Right renal pelvis (tissue), 4 donors: ENCODE results near the gene VPS33B. TPM values are rescaled to one million over a fixed set of nuclear protein-coding genes. Genes with fewer than 3 reads are reported as not detected.
"Not testable (repeated sequence)": the region's sequence is repeated elsewhere in the genome, so short reads cannot be mapped to it uniquely, and the experiment has no call there.

ENCODE experiments used
- DNase-seq, 4 donors: peaks; one replicate each; pipeline ENCODE4 v3.0.0-alpha.2; 2013; ENCODE audit warnings: low read depth in 4 of 4, low spot score in 3 of 4, missing footprints in 1 of 4
- polyA plus RNA-seq, 4 donors: library from polyadenylated mRNA; unstranded; fragments of 120-200 nt; gene quantifications; one replicate each; pipeline ENCODE4 v1.2.1, GENCODE V29; 2013; ENCODE audit not compliant: insufficient read length in 4 of 4

Gene VPS33B
- polyA plus RNA-seq: 10 to 100 TPM; 19.0 to 26.7 (median 22.2) TPM

DNA sequence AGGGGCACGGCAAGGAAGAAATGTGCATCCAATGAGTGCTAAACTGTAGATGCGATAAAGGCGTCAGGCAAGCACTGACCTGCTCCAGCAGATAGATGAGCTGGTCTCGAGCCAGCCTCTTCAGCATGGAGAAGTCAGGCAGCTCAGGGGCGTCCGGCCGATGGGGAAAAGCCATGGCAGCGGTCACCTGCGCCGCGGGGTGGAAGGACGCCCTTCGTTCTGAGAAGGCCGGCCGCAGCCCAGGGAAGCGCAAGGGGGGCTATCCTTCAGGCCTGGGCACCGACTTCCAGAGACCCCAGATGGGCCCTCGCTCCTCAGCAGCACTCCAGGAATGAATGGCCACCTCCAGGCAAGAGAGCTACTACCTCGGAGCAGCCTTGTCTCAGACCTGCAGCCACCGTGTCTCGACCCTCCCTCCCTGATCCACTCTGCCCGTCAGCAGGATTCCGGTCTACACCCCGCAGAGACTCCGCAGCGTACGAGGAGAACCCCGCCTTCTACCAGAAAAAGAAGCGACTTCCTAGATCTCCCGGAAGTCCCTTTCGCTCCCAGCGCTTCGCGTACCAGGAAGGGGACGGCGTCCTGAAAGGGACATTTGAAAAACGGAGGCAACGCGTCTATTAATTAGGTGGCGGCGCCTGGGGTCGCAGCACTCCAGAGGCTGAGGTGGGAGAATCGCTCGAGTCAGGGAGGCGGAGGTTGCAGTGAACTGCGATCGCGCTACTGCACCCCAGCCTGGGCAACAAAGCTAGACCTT is at the start of gene VPS33B:
TSS of gene VPS33B (minus strand) at position 520 of the 757 bp plus-strand sequence. CDS start at position 175, 345 bp downstream.
- DNase-seq: peak; percentile 67 to 82 (median 77)

DNA sequence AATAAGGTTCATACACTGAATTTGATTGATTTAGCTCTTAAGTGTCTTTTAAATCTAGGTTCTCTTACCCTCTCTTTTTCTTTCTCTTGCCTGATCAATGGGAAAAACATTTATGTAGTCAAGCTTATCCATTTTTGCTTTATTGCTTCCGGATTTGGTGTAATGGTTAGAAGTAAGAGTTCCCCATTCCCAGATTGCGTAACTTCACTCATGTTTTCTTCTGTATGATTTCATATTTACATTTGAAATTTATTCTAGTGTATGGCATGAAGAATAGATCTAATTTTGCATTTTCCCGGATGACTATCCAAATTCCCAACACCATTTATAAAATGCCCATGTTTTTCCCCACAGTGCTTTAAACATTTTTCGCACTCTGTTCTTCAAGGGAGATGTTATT is 49.8 kb upstream of the VPS33B start:
- no peak for DNase-seq

DNA sequence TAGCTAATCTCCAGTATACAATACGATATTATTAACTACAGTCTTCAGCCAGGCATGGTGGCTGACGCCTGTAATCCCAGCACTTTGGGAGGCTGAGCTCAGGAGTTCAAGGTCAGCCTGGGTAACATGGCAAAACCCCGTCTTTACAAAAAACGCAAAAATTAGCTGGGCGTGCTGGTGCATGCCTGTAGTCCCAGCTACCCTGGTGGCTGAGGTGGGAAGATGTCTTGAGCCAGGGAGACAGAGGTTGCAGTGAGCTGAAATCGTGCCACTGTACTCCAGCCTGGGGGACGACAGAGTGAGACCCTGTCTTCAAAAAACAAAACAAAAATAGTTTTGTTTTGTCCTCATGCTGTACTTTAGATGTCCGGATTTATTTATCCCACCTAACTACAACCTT is 48.5 kb upstream of the VPS33B start:
- no peak for DNase-seq

DNA sequence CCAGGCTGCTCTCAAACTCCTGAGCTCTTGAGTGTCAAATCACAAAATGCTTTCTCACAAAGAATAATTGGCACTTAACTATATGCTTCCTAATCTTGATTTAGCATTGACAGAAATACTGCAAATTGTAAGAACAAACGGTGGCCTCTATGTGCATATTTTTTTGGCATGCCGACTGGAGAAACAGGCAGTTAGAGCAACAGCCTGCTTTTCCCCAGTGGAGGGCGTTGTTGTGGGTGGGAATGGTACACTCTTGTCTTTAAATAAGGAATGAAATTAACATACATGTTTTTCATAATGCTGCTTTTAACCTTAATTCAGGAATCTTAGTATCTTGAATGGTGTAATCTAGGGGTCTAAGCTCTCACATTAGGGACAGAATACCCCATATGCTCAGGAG is 46.6 kb upstream of the VPS33B start:
- no peak for DNase-seq

DNA sequence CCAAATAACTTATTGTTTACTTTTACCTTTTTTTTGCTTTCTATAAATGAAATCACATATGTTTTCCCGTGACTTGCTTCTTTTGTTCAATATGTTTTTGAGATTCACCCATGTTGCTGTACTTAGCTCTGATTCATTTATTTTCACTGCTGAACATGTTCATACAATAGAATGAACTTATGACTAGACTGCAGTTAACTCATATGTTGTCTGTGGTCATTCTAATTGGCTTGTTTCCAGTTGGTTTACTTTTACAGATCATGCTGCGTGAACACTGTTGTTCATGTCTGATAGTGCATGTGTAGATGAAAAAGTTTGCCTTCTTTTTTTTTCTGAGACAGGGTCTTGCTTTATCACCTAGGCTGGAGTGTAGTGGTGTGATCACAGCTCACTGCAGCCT is 46.0 kb upstream of the VPS33B start:
- DNase-seq: no peak

DNA sequence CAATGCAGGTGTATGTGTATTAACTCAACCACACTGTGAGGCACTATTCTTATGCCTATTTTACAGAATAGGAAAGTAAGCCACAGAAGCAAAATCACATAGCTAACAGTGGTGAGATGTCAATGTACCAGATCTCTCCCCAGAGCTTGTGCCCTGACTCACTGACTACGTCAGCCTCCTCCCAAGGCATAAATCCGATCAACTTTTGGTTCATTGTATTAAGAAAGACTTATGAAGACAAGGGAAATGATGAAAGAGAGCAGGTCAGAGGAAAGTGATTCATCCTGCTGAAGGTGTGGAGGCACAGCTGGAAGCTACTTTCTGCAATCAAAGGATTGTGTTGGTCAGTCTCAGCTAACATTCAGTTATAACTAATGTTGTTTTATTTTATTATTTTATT is 44.6 kb upstream of the VPS33B start:
- DNase-seq: no peak

DNA sequence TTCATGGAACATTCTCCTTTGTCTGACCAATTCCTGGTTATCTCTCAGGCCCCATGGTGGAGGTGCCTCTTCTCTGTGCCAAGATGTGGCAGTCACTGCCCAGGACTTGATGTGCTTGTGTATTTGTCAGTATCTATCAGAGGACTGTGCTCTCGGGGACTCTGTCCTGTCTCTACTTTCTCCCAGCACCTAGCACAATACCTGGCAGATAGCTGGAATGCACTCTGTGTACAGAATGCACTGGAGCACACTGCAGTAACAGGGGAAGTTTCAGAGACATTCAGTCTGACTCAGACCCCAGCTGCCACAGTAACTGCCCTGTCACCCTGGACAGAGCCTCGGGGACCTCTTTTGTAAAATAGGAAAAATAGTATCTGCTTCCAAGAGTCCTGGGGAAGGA is 43.1 kb upstream of the VPS33B start:
- no peak for DNase-seq

DNA sequence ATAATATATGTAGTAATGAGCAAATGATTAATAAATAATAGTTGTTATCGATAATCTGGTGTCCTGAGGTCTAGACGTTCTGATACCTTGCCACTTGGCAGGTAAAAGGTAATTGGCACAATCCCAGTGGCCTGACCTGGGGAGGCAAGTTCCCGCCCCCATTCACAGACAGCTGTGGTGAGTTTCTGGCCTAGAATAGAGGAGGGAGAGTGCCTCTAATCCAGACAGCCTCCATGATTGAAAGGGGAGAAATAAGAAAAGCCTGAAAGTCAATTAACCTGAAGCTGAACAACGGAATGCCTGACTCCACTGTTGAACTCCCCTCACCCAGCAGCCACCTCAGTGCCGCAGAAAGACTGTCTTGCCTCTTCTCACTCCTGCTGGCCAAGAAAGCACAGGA is 39.6 kb upstream of the VPS33B start:
- no peak for DNase-seq

DNA sequence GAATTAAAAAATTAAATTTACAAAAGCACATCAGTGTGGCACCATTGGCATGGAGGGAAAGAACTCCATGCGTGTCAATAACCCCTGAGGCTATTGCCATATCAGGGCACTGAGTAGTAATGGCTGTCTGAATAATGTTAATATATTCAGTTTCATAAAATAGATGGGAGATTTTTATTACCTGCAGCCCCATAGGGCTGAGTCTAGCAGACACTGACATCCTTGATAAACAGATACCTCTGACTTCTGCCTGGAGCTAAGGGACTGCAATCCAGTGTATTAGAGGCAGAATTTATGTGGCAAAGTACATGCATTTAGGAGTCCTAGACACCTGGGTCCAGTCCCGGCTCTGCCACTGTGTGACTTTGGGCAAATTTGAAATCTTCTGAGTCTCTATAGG is 38.8 kb upstream of the VPS33B start:
- DNase-seq: no peak

DNA sequence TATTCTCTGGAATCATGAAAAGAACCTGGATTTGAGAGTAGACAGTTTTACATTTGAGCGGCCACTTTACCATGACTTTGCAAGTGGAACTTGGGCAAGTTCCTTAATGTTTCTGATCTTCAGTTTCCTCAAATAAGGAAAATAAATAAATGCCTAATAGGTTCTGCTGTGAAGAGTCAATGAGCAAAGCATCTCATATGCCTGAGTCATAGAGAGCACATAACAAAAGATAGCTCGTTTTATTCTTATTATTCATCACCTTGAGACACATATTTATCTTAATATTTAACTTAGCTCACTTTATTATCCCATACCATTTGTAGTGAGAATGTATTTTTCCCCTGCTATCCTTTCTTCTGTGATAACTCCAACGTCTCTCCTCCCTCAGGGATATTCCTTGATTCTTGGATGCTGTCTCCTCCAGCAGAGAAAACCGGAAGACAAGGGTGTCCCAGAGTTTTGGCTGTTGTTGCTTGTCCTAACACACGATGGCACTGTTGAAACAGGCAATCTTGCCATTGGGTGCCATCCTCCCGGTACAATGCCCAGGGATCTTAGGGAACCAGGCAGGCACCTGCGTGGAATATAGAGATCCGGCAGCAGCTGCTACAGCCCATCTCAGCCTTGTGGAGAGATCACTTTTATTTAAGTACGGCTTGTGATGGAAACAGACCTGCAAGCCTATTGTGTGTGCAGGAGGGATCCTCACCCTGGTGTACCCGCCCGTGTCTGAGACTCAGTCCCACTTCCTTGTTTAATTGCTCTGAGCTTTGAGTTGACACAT is 33.3 kb upstream of the VPS33B start:
- peak; percentile 15 to 48 (median 28) for DNase-seq

DNA sequence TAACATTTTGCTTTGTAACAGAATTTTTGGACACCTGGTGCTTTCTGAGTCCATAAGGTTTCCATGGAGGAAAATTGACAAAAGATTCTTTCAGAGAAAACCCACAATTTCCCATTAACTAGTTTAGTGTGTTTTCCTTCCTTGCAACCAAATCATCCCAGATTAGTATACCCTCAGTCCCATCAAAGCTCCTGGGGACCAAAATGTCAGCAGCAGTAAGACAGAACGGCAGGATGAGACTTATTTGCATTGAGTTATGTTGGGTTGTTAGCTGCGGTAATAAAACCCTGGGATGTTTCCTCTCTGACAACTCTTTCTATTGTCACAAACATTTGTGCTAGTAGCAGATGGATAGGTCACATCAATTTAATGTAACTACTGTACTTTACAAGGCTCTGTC is 32.4 kb upstream of the VPS33B start:
- no peak for DNase-seq

DNA sequence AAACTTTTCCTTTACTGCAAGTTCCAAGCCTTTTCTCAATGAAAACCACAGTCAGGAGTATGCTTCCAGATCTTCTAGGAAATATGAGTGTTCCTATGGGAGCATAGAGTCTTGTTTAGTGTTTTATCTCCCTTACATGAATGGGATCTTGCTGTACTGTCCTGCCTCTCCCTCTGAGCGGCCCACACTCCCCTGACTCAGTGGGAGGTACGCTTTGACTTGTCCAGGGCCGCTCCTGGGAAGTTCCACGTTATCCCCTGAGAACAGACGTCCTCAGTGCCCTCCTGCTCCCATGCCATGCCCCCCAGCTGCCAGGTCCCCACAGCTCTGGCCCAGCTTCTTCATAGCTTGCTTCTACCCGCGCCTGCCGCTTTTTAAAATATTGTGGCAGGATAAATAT is 28.9 kb upstream of the VPS33B start:
- no peak for DNase-seq

DNA sequence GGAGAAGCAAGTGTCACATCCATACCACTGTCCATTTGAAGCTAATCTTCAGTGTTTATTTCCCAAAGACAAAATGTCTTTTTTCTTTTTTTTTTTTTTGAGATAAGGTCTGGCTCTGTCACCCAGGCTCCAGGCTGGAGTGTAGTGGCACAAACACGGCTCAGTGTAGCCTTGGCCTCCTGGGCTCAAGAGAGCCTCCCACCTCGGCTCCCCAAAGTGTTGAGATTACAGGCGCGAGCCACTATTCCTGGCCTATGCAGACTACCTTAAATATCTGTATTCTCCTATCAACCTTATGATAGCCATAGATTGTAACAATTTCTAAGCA is 27.7 kb upstream of the VPS33B start:
- no peak for DNase-seq

DNA sequence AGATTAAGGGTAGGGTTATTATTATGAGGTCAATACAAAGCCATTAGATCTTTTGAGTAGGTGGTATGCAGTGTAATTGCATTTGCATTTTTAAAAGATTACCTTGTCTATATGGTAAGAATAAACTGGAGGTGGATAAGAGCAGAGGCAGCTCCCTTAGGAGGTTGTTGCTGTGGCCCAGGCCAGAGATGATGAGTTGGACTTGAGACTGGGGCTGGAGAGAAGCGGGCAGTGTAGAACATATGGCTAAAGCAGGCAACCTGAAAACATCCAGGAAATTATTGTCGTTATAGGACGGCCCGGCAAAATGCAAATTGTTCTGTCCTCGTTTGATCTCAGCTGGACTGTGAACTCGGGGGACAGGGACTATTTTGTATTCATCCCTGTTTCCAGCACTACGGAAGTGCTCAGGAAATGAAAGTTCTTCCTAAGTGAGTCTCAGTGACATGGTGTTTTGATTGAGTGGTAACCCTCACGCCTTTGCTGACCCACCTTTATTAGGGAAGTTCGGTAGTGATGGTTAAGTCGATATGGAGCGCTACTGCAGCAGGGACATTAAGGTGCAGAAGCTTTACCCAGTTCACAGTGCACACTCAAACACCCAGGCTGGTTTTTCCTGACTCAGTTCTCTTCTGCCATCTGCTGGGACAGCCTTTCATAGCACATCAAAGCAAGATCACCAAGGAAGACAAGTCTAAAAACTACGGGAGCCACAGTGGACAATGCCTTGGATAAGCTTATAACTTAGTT is 27.2 kb upstream of the VPS33B start:
- peak; percentile 28 to 57 (median 51) for DNase-seq

DNA sequence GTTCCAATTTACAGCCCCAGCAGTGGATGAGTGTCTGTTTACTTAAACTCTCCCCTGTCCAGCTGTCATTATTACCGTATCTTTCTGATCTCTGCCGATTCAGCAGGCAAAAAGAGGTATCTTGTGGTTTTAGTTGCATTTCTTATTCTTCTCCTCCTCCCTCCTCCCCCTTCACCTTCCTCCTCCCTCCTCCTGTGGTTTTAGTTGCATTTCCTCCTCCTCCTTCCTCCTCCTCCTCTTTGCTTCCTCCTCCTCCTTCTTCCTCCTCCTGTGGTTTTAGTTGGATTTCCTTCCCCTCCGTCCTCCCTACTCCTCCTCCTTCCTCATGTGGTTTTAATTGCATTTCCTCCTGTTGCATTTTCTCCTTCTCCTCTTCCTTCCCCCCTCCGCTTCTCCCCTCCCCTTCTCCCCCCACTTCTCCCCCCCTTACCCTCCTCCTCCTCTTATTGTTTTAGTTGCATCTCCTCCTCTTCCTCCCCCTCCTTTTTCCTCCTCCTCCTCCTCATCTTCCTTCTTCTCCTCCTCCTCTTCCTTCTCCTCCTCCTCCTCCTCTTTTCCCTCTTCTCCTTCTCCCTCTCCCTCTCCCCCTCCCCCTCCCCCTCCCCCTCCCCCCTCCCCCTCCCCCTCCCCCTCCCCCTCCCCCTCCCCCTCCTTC is 25.3 kb upstream of the VPS33B start:
- no peak for DNase-seq

DNA sequence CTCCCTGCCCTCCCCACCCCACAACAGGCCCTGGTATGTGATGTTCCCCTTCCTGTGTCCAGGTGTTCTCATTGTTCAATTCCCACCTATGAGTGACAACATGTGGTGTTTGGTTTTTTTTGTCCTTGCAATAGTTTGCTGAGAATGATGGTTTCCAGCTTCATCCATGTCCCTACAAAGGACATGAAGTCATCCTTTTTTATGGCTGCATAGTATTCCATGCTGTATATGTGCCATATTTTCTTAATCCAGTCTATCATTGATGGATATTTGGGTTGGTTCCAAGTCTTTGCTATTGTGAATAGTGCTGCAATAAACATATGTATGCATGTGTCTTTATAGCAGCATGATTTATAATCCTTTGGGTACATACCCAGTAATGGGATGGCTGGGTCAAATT is 23.7 kb upstream of the VPS33B start:
- DNase-seq: not testable (repeated sequence)

DNA sequence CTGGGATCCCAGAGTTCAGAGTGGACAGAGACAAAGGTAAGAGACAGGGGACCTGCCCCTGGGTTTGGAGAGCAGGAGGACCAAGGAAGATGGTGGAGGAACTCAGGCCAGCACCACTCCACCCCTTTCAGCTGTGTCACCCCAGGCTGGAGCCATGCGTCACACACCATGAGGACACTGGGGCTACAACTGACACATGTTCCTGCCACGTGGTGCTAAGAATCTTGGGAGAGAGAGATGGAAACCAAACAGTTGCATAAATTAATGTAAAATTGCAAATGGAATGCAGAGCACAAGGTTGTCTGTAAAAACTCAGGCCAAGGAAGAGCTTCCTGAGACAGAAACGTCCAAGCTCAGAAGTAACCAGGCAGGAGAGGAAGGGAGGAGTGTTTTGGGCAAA is 22.7 kb upstream of the VPS33B start:
- DNase-seq: no peak

DNA sequence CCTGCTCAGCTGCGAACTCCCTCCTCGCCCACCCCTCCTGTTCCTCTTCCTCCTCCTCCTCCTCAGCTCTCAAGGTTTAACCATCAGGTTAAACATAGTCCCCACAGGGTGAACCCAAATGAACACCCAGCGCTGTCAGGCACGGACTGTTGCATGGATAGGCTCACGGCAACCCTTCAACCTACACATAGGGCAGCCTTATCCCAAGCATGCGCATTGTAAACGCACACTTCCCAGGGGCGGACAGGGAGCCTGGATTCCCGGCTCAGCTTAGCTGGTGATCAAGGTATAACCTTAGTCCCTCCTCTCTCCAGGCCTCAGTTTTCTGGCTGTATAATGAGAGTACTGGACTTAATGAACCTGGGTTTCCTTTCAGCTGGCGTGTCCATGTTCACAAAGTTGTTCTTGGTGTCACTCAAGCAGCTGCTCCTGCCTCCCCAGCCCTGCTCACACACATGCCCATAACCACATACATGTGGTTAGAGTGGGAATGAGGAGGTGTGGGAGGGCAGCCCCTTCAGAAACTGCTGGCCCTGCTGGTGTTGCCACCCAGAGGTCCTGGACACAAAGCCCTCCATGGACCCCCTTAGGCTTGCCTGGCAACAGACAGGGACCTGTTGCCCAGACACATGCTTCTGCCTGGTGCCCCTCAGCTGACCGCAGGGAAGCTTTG is 20.9 kb upstream of the VPS33B start:
- DNase-seq: no peak

DNA sequence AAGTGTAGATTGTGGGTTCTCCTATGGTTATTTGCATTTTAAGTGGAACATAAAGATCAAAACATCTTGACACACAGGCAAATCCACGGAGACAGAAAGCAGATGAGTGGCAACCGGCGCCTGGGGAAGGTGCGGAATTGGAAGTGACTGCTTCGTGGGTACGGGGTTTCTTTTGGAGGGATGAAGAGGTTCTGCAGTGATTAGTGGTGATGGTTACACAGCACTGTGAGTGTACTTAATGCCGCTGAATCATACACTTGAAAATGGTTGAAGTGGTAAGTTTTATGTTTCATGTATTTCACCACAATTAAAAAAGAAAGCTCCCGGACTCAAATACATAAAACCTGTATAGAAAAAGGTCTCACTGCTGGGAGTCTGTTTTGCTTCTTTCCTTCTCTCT is 18.5 kb upstream of the VPS33B start:
- no peak for DNase-seq

DNA sequence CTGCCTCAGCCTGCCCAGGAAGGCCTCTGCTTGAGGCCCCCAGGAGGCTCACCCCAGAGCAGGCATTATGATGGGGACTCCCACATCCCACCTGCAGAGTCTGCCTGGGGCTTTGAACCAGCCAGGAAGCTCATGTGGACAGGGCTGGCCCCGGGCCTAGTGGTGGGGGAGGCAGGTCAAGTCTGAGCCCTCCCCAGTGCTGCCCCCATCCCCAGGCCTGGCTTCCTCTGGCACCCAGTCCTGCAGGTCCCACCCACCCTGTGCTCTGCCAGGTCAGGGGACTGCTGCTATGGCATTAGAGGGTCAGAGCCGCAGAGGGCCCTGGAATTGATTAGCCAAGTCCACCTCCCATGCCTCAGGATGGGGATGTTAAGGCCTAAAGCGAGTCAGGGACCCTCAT is 17.6 kb upstream of the VPS33B start:
- no peak for DNase-seq
